Sigmoid colon (tissue), 4 donors: ENCODE results near the gene MAP1LC3A.

Experiments used
- CTCF ChIP-seq, 4 experiments: fragments of 450-650 bp in 3 of 4; fragments of 200-600 bp in 1 of 4; IDR thresholded peaks; one replicate each; pipeline ENCODE4 v1.5.1; 2016 to 2019; ENCODE audit warnings: antibody characterized with exemption in 4 of 4, mild to moderate bottlenecking in 3 of 4, moderate library complexity in 2 of 4
- POLR2AphosphoS5 ChIP-seq, 4 donors: sonication (generic); formaldehyde crosslinking; IDR thresholded peaks; one replicate each; pipeline ENCODE4 v1.6.1; 2017; ENCODE audit warnings: antibody characterized with exemption in 4 of 4

- TF ChIP-seq CTCF (IDR thresholded peaks at IDR 0.05), result no peak
- no peak for TF ChIP-seq POLR2AphosphoS5 (IDR thresholded peaks at IDR 0.05)
These were observed 22.7 kb upstream of the MAP1LC3A start for GRCh38 chr20:34535857-34536256.
